GM21717 (cell line): ENCODE results near the gene SNX10.

Experiments used
- ATAC-seq: cut with Tn5 transposase; IDR thresholded peaks from one replicate; pipeline ENCODE4 v1.9.1; 2021; ENCODE audit warnings: mild to moderate bottlenecking, moderate library complexity; ENCODE audit not compliant: unreplicated experiment

SNX10 gene

GRCh38 chr7:26398756-26399509 is 107.3 kb downstream of the SNX10 start:
- peak; percentile 81 for ATAC-seq

- no peak for ATAC-seq
Measured at GRCh38 chr7:26399736-26400135, 108.1 kb downstream of the SNX10 start.

GRCh38 chr7:26403640-26404039 is 112.0 kb downstream of the SNX10 start:
- no peak for ATAC-seq

GRCh38 chr7:26404189-26404996 is 112.7 kb downstream of the SNX10 start:
- ATAC-seq, result no peak

GRCh38 chr7:26406433-26406832 is 114.8 kb downstream of the SNX10 start:
- no peak for ATAC-seq

GRCh38 chr7:26409661-26410547 is 118.2 kb downstream of the SNX10 start:
- no peak for ATAC-seq

GRCh38 chr7:26413007-26413691 is 121.5 kb downstream of the SNX10 start:
- ATAC-seq, result no peak

- ATAC-seq, result no peak
Measured at GRCh38 chr7:26416004-26416403, 124.3 kb downstream of the SNX10 start.

- ATAC-seq, result no peak
Measured at GRCh38 chr7:26417911-26418413, 126.3 kb downstream of the SNX10 start.

GRCh38 chr7:26419198-26419597 is 127.5 kb downstream of the SNX10 start:
- ATAC-seq, result no peak

GRCh38 chr7:26420422-26421019 is 128.9 kb downstream of the SNX10 start:
- no peak for ATAC-seq

GRCh38 chr7:26422761-26423160 is 131.1 kb downstream of the SNX10 start:
- no peak for ATAC-seq

GRCh38 chr7:26423436-26423835 is 131.8 kb downstream of the SNX10 start:
- no peak for ATAC-seq
